DND-41 (cell line): ENCODE results near the gene PCSK4.

ENCODE experiments used
- EZH2 ChIP-seq: IDR thresholded peaks from 3 replicates; pipeline ENCODE4 v1.6.1; 2012; ENCODE audit warnings: borderline replicate concordance, low read depth, mild to moderate bottlenecking, moderate library complexity, low read length, inconsistent platforms; ENCODE audit not compliant: severe bottlenecking
- TF ChIP-seq, protein P1 (sequence below): IDR thresholded peaks from 2 replicates; pipeline ENCODE4 v1.5.1; 2012; ENCODE audit warnings: borderline replicate concordance, low read length, moderate library complexity, mild to moderate bottlenecking; ENCODE audit not compliant: poor library complexity, severe bottlenecking; ENCODE audit errors: extremely low read depth

DNA sequence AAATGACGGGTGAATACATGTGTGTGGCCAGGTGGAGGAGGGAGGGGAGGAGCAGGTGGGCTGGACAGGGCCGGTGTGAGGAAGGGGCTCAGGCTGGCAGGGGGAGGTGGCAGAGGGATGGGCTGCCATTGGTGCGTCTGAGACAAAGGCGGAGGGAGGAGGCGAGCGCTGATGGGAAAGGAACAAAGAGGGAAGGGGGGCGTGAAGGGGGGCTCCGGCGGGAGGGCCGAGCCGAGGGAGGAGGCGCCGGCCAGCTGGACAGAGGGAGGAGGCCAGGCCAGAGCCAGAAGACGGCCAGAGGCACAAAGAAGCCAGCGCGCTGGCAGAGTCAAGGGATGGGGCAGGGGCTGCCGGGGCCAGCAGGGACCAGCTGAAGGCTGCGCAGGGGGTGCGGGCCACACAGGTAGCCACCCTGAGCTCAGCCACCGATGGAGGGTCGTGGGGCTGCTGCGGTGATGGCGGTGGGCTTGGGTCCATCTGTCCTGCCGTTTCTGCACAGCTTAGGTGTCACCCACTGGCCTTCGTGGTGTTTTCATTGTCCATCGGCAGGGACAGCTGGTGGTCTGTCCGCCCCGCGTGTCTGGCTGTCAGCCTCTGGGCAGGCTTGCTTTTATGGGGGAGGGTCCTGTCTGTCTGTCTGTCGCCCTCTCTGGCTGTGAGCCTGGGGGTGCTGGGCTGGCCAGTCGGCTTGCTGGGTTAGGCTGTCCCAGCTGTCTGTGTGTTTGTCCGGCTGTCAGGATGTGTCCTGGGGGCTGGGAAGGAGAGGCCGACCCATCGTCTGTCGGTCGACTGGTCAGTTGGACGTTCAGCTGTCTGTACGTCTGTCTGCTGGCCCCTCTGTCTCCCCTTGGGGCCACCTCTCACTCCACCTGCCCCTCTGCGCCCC lies 38.0 kb downstream of the PCSK4 start:
- no peak for TF ChIP-seq EZH2
- TF ChIP-seq, protein P1, sequence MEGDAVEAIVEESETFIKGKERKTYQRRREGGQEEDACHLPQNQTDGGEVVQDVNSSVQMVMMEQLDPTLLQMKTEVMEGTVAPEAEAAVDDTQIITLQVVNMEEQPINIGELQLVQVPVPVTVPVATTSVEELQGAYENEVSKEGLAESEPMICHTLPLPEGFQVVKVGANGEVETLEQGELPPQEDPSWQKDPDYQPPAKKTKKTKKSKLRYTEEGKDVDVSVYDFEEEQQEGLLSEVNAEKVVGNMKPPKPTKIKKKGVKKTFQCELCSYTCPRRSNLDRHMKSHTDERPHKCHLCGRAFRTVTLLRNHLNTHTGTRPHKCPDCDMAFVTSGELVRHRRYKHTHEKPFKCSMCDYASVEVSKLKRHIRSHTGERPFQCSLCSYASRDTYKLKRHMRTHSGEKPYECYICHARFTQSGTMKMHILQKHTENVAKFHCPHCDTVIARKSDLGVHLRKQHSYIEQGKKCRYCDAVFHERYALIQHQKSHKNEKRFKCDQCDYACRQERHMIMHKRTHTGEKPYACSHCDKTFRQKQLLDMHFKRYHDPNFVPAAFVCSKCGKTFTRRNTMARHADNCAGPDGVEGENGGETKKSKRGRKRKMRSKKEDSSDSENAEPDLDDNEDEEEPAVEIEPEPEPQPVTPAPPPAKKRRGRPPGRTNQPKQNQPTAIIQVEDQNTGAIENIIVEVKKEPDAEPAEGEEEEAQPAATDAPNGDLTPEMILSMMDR: no peak
